GM13976 (cell line): ENCODE data around the gene ACTG2.
"Not testable (repeated sequence)": the region's sequence is repeated elsewhere in the genome, so short reads cannot be mapped to it uniquely, and the experiment has no call there.

Experiments used
- DNase-seq: peaks from one replicate; pipeline ENCODE4 v3.0.0; 2012; ENCODE audit warnings: low spot score
- in situ Hi-C: fragments of 300-500 bp; cut with MboI; formaldehyde crosslinking; loops from one replicate; pipeline ENCODE4 v1.12.0; 2022; ENCODE audit warnings: low sequenced_read_pairs, mixed read lengths, inconsistent platforms; ENCODE audit not compliant: unreplicated experiment
- TF ChIP-seq, protein P1 (sequence below): IDR thresholded peaks from 2 replicates; pipeline ENCODE4 v1.5.1; 2012; ENCODE audit warnings: borderline replicate concordance, mild to moderate bottlenecking; ENCODE audit not compliant: insufficient read depth; ENCODE audit errors: extremely low read depth, missing control alignments, control extremely low read depth

ACTG2 gene

GRCh38 chr2:73885406-73885805, 7.4 kb upstream of the ACTG2 start:
- in situ Hi-C loops = no loop called here
- TF ChIP-seq, protein P1, sequence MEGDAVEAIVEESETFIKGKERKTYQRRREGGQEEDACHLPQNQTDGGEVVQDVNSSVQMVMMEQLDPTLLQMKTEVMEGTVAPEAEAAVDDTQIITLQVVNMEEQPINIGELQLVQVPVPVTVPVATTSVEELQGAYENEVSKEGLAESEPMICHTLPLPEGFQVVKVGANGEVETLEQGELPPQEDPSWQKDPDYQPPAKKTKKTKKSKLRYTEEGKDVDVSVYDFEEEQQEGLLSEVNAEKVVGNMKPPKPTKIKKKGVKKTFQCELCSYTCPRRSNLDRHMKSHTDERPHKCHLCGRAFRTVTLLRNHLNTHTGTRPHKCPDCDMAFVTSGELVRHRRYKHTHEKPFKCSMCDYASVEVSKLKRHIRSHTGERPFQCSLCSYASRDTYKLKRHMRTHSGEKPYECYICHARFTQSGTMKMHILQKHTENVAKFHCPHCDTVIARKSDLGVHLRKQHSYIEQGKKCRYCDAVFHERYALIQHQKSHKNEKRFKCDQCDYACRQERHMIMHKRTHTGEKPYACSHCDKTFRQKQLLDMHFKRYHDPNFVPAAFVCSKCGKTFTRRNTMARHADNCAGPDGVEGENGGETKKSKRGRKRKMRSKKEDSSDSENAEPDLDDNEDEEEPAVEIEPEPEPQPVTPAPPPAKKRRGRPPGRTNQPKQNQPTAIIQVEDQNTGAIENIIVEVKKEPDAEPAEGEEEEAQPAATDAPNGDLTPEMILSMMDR = no peak

DNA sequence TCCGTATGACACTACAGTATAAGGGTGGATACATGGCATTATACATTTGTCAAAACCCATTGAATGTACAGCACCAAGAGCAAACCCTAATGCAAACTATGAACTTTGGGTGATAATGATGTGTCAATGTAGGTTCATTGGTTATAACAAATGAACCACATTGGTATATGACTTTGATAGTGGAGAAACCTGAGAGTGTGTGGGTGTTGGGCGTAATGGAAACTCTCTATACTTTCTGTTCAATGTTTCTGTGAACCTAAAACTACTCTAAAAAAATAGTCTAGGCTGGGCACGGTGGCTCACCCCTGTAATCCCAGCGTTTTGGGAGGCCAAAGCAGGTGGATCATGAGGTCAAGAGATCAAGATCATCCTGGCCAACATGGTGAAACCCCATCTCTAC, 6.5 kb upstream of the ACTG2 start:
- no peak for DNase-seq
- TF ChIP-seq, protein P1 = no peak
- in situ Hi-C loops = no loop called here

More at GRCh38 chr2:73885406-73885805, 7.4 kb upstream of the ACTG2 start:
- no peak for DNase-seq

GRCh38 chr2:73887596-73888353, 5.0 kb upstream of the ACTG2 start:
- in situ Hi-C loops, DNase-seq: not testable (repeated sequence)

GRCh38 chr2:73888388-73888787, 4.4 kb upstream of the ACTG2 start:
- DNase-seq = no peak
- TF ChIP-seq, protein P1 = no peak
- in situ Hi-C loops = no loop called here

DNA sequence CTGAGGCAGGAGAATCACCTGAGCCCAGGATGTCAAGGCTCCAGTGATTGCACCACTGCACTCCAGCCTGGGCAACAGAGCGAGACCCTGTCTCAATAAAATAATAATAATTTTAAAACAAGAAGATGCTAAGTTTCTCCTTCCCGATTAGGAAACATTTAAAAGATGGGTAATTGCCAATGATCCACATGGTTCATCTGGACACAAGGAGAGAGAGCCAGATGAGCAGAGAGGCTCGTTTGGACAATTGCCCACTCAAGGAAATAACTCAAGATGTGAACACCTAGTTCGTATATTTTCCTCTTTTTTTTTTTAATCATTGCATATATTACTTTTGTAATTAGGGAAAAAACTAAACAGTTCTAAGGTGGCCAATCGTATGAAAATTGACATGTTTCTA, 3.6 kb upstream of the ACTG2 start:
- in situ Hi-C loops = no loop called here
- TF ChIP-seq, protein P1 = no peak
- no peak for DNase-seq

DNA sequence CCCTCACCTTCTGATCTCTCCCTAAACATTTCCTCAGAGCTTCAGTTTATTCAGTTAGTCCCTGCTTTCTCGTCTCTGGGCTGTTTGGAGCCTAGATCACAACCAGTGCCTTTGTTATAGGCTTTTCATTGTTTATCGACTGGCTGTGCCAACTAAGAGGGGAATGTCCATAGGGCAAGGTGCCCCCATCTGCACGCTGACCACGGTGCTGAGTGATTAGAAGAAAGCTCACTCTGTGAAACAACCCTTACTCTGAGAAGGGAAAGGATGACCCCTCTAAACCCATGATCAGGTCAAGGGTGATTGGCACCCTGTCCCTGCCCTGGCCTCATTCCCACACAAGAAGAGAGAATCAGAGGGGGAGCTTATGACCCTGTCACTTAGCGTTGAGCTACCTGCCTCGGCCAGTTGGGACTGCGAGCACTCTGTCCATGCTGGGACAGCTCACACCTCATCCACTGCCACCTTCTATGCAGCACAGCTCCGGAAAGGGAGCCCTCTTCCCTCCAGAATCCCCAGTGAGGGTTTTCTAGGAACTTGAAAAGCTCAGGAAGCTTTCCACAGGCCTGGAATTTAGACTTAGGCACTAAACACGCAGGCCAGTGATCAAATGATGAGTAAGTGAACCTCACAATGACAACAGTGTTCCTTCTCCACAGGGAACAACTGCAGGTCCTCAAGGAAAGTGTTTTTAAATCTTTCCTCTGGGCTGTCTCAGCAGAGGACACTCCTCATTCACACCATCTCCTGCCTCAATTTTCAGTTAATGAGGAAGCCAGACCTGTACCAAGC, 2.3 kb upstream of the ACTG2 start:
- no peak for DNase-seq
- TF ChIP-seq, protein P1 = no peak
- in situ Hi-C loops = no loop called here
